Endometrial microvascular endothelial cells (primary cell): ENCODE results near the gene QDPR. TPM values are rescaled to one million over a fixed set of nuclear protein-coding genes. Genes with fewer than 3 reads are reported as not detected.

Experiments used
- in situ Hi-C: cut with HindIII; loops from 2 replicates; pipeline ENCODE4 v1.10.0; 2017; ENCODE audit warnings: low sequenced_read_pairs, low pct_unique_long_range_greater_than_20kb; ENCODE audit errors: inconsistent ontology term
- total RNA-seq: library from RNA; depleted of rRNA; stranded (reverse); fragments of >200 nt; gene quantifications from one replicate; pipeline ENCODE4 v1.2.3, GENCODE V29; 2015; ENCODE audit errors: inconsistent ontology term

QDPR gene
- total RNA-seq, 1 donor from 2014 or later: 7.7 TPM

DNA sequence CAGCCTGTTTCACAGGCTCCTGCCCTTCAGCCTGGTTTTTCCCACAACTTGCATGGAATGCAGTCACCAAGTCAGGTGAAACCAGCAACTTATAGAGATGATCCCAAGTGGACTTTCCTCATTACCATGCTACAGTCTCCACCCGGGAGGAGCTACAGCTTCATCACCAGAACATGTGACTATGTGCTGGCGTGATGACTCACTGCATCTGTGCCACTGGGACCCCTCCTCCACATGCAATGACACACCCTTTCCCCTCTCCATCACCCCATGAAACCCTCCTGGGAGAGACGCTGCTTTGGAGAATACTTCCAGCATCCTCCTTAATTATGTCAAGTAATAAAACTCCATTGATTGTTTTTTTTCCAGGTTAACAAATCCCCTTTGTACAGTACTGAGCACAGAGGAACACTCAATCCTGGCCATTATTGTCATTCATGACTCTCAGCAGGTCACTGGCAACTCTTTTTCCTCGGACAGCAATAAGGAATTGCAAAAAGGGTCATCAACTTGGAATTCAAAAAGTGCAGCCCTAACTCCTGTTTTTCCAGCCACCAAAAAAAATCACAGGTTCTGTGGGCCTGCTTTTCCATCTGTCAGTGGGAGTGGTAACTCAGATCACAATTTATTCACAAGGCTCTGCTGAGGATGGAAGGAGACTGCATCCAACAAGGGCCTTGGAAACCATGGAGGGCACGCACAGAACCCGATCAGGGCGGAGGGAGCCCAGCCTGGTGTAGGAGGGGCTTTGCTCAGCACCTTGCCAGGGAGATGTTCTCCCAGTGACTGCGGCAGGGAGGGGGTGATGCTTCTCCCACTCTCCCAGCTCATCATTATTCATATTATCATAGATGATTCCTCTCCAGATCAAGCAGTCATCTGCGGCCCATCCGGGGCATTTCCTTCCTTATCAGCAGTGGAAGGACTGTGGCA is 17.4 kb downstream of the QDPR start:
- in situ Hi-C loops: no loop called here

DNA sequence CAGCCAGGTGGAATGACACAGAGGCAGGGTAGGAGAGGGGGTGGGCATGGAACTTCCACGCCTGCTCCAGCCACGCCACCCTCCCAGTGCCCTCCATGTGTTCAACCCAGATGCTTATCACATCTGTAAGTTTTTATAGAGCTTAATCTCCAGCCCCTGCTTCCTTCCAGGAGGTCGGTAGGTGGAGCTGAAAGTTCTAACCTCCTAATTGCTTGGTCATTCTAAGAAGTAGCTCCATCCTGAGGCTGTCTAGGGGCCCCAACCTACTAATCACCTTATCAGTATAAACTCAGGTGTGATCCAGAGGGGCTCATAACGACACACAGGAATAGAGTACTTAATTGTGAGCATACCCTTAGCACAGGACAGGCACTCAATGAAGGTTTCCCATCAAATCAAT is 18.3 kb downstream of the QDPR start:
- in situ Hi-C loops: no loop called here

DNA sequence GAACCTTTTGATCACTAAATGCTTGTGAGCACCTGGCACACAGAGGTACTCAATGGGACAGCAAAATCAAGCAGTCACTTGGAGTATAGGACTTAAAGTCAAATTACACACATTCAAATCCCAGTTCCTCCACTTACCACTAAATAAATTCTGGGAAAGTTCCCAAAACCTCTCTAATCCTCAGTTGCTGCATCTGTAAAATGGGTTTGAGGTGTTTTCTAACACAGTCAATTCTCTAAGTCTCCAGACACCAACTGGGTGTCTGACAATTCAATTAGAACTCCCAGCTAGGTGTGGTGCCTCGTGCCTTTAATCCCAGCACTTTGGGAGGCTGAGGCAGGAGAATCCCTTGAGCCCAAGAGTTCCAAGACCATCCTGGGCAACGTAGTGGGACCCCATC is 19.0 kb downstream of the QDPR start:
- in situ Hi-C loops: no loop called here

DNA sequence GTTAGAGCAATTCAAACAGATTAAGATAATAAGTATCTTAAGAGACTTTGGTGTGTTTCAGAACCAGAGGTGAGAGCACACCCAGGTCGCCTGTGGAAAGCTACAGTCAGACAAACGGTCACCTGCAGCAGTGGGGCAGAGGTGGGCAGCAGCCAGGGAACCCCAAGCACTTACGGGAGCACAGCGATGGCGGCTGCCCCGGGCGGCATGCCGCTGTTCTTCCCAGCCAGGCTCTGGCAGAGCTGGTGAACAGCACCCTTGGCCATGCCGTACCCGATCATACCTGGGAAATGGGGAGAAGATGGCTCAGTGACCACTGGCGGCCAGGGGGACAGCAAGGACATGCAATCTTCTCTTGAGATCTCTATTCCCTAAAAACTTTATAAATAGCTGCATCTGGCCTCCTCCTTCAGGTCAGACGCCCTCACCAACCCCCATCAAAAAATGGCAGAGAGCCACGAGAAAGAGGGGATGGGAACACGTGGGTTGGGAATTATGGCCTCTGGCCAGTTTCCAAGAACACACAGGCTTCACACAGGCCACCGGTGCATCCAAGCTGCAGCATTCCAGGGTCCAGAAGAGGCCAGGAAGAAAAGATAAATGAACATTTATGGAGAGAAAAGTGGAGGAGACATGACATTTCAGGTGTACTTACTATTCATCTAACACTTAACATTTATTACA is 19.7 kb downstream of the QDPR start:
- in situ Hi-C loops: no loop called here

DNA sequence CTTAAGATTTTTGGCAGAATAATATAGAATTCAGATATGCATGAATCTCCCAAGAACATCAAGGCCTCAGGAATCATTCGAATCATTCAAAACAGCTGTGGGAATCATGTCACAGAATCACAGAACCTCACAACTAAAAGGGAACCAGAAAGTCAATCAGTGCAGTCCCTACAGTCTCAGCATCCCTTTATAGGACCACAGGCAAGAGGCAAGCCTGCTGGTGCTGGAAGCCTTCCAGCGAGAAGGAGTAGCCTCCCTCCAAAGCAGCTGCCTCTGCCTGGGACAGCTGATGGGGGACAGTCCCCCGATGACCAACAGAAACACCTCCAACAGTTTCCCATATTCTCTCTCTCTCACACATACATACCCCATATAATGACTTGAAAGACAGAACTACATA is 20.7 kb downstream of the QDPR start:
- in situ Hi-C loops: no loop called here

DNA sequence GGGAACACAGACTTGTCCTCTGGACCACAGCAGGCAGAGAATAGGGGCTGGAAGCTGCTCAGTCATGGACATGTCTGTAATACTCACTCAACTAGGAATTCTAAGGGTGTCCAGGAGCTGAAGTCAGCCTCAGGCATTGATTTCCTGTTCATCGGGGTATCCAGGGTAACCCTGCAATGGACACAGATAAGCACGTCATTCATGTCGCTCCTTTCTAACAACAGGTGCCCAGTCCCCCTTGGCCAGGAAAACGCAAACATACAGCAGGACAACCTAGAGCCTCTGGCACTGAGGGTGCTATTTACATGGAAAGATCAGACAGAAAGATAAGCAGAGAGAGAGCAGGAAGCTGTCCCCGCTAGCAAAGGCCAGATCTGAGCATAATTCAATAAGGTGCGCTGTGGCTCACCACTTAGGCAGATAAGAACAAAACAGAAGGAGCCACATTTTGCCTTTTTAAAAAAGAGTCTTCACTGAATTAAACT is 21.3 kb downstream of the QDPR start:
- in situ Hi-C loops: no loop called here

DNA sequence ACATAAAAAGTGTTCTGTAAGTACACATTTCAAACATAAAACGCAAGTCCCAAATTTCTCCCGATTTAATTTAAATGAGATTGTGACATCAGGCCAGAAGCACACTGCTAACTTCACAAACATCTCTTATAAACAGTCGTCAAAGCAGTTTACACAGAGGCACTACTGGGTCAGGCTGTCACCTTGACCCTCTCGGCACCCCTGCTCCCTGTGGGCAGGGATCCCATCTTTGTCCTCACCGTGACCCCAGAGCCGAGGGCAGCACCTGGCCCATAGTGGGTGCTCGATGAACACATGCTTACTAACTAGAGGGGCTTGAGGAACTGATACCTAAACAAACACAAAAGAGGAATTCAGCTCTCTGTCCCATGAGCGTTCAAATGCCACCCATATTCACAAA is 22.2 kb downstream of the QDPR start:
- in situ Hi-C loops: no loop called here

DNA sequence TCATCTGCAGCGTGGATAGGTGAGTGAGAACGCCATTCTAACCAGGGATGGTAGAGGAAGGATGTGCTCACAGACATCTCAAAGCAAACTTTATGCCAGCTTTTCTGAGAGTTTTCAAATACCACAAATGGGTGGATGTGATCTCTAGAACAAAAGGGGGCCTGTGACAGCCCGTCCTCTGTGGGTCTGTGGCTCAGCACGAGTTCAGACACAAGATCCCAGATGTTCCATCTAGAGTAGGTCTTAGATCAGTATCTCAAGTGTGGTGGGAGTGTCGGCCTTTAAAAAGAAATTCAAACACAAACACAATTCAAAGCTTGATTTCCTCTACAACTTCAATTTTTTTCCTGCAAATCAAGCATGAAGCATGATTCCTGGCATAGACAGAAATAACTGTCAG is 22.8 kb downstream of the QDPR start:
- in situ Hi-C loops: no loop called here

DNA sequence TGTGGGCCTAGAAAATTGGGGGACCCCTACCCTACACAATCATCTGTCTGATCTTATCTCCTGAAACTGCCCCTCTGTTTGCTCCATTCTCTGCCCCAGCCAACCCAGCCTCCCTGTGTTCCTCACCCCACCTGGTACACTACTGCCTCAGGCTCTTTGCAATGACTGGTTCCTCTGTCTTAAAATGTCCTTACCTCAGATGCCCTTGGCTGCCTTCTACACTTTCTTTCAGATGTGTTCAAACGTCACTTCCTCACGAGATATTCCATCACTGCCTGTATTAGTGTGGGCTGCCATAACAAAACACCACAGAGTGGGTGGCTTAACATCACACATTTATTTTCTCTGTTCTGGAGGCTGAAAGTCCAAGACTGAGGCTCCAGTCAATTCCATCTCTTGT is 29.2 kb downstream of the QDPR start:
- in situ Hi-C loops: no loop called here

DNA sequence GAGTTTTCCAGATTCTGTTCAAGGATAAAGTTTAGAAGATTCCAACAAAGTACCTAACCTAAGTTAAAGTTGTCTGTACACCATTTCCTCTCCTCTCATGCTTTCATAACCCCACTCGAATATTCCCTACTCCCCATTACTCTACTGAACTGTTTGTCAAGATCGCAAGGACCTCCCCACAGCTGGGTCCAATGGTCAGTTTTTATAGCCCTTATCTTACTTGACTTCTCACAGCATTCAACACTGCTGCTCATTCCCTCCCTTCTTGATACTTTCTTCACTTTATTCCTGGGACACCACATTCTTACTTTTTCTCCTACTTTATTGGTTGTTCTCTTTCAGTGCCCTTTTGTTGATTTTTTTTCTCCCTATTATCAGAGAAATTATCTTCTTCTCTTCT is 30.9 kb downstream of the QDPR start:
- in situ Hi-C loops: no loop called here

DNA sequence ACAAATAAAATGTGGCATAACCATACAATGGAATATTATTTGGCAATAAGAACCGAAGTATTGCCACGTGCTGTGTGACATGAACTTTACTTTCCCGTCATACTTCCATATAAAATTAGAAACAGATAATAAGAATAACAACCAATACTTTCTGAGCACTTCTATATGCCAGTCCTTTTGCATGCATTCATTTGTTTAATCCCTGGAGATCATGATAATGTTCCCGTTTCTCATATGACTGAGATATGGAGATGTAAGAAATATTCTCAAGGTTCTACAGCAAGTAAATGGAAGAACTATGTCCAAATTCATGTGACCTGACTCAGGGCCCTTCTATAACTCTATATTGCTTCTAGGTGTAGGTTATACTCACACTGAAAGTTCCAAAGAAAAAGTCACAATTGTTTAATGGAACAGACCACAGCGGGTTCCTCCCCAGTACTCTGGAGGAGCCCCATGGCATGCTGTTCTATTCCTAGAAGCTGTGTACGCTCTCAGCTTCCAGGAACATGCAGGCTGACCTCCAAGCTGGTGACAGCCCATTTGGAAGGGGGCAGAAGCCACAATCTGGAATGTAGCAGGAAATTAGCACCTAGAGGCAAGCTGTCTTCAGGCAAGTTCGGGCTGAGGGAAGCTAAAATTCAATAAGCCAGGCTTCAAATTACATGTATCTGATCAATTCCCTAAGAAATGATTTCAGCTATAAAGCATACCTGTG is 31.5 kb downstream of the QDPR start:
- in situ Hi-C loops: no loop called here

DNA sequence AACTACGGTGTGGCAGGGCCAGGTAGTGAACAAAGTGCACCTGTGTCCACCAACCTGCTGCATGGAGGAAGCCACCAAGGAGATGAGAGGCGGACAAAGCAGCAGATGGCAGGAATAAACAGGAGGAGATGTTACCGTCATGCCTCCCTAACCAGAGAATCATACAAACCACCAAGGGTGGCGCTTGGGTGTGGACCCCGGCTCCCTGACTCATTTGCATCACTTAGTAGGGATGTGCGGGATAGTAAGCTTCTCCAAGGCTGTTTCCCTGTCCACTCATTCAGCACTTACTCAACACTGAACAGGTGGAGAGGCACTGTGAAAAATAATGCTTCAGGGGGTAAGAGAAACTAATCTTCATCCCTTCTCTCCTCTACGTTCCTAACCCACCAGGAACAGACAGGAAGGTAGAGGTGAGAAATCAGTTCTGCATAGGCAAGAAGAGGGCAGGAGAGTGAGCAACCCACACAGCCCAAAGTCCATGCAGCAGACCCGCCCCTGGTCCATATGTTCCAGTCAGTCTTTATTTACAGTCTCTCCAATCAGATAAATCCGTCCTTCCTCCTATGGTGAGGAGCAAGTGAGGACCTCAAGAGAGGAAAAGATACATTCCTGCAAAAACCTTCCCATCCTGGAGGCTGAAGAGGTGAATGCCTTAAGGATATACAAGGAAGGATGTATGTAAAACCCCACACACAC is 34.0 kb downstream of the QDPR start:
- in situ Hi-C loops: no loop called here

DNA sequence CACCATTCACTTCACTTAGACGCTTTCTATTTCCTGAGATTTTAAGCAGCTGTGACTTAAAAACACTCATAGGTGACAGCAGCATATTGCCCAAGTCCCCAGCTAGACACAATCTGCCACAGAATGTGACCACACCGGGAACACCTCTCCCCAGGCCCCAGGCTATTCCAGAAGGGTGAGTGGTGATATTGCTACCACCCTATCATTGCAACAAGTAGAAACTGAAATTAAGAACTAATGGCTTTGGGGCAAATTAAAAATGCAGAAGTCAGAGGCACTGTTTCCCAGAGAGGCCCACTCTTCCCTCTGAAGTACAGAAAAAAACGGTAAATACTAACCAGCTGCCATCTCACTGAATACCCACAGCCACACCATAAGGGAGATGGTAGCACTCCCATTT is 35.0 kb downstream of the QDPR start:
- in situ Hi-C loops: no loop called here

DNA sequence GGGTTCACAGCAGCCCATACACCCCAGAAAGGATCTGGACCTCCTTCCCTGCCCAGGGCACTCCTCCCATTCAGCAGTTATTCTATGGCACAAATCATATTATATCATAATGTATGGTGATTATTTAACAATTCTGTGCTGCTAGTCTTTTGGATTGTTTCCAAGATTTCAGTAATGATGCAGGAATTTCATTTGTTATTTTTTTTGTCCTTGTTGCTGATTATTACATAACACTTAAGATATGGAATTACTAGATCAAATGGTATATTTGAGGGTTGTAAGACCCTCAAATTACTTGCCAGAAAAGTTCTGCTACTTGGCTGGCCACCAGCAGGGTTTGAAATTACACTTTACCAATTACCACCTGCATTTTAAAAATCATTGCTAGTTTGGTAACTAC is 36.4 kb downstream of the QDPR start:
- in situ Hi-C loops: no loop called here

DNA sequence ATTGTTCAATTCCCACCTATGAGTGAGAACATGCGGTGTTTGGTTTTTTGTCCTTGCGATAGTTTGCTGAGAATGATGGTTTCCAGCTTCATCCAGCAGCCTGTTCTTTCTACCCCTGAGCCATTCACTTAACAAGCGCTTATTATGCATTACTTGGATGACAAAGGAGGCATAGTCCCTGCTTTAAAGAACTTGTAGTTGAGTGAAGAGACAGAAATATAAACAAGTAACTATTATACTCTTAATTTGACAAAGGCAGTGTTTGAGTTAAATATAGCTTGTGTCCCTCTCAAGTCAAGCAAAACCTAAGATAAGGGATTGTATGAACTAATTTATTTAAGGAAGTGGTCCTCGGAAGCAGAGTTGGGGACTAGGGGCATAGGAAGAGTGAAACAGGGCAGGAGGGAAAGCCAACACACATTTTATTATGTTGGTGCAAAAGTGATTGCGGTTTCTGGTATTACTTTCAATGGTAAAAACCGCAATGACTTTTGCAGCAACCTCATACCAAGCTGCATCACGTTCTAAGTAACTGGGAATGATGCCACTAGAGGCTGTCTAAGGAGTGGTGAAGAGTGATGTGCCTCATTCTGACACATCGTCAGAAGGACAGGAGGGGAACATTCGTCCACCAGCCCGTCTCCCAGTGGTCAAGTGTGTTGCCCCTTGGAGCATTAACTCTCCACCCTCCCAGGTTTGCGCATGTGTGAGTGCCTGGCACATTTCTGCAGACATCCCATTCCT is 41.8 kb downstream of the QDPR start:
- in situ Hi-C loops: no loop called here

DNA sequence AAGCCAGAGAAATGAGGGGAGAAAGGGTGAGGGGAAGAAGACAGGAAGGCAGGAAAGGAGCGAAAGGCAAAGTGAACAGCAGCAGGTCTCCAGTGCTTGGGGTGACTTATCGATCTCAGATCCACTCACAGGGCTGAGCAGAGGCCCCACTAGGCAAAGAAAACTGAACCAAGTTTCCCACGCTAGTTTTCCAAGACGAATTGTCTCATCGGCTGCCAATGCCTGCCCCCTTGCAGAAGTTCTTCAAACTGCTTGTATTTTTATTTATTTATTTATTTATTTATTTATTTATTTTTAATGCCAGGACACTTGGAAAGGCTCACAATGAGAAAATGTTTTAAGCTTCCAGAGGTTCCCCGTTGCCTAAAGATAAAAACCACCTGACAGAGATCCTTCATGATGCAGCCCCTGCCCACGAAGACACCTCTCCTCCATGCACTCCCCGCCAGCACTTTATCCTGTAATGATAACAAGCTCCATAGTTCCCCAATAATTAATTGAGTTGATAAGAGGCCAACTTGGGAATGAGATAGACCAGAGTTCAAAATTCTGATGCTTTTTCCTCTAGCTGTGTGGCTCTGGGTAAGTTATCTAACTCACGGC is 43.2 kb downstream of the QDPR start:
- in situ Hi-C loops: no loop called here

DNA sequence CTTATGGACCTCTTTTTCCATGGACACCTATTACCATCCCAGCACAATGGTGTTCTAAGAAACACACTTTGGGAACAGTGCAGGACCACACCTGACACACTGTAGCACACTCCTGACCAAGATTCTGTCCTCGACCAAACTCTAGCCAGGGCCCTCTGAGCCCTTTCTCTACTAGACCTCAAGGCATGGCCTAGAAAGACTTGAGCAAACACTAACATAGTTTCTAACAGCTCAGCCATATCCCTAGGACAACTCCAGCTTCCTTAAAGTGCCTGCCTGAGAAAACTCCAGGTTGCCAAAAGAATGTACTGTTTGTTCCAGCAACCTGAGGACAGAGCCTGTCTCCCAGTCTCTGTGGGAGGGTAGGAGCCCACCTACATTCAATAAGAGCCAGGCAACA is 48.3 kb downstream of the QDPR start:
- in situ Hi-C loops: no loop called here

DNA sequence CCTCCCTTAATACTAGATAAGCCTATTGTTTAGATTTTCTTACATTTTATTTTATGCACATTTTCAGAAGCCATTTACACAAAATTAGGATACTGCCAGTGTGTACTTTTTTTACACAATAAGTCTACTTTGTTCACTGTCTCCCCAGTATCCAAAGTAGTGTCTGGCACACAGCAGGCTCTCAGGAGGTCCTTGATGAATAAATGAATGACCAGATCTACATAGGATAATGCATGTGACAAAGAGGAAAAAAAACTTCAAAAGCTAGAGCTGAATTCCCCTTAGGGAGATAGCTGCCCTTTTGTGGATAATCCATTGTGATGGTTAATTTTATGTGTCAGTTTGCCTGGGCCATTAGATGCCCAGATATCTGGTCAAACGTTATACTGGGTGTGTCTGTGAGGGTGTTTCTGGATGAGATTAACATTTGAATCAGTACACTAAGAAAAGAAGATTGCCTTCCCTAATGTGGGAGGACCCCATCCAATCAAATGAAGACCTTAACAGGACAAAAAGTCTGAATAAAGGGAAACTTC is 61.6 kb downstream of the QDPR start:
- in situ Hi-C loops: no loop called here
